DMS153 treated with DMSO at 0.1 percent for 48 hours (cell line): Measurements from ENCODE around the gene TRA2B.

Experiments used
- DNase-seq: peaks from one replicate; lab custom pipeline; 2025; ENCODE audit not compliant: unreplicated experiment; lab: John Stamatoyannopoulos, UW

Gene TRA2B

GRCh38 chr3:185881926-185882325 lies 55.9 kb downstream of the TRA2B start:
- DNase-seq: no peak

GRCh38 chr3:185880600-185880999 lies 57.2 kb downstream of the TRA2B start:
- no peak for DNase-seq

- no peak for DNase-seq
Measured at GRCh38 chr3:185878920-185879319, 58.9 kb downstream of the TRA2B start.

- DNase-seq: no peak
Measured at GRCh38 chr3:185874119-185874518, 63.7 kb downstream of the TRA2B start.

- DNase-seq: no peak
Measured at GRCh38 chr3:185867650-185868049, 70.2 kb downstream of the TRA2B start.

GRCh38 chr3:185866995-185867394 lies 70.8 kb downstream of the TRA2B start:
- no peak for DNase-seq

- no peak for DNase-seq
Measured at GRCh38 chr3:185866555-185866954, 71.3 kb downstream of the TRA2B start.
